Measurements from ENCODE around the gene CD200R1. TPM values are rescaled to one million over a fixed set of nuclear protein-coding genes. Genes with fewer than 3 reads are reported as not detected.

Gene CD200R1
- total and polyA plus RNA-seq, 7 experiments from 2014 or later: 11.2 to 22.9 (median 18.8) TPM

- H3K4me1 Mint-ChIP-seq: peaks cover 56 to 88% (median 74%) of the 10 kb centered on the region in 7 donors
- H3K4me1 ChIP-seq (ENCODE audit: control insufficient read depth in 2 of 2, insufficient read depth in 2 of 2, low read length in 2 of 2): peaks cover 28 to 43% of the 10 kb centered on the region in 2 donors
- DNase-seq (peak in 8 of 9 donors; percentile 31 to 64 (median 52)), ATAC-seq (peak; percentile 87)
- H3K4me3 Mint-ChIP-seq: peak overlapping the region; percentile 83 to 98 (median 94)
- peaks cover 0 to 5% (median 0%) of the 10 kb centered on the region in 5 donors for H3K36me3 Mint-ChIP-seq
- H3K36me3 ChIP-seq (ENCODE audit: control insufficient read depth in 2 of 3, insufficient read depth in 3 of 3, low read length in 3 of 3): no peaks in the 10 kb centered on the region
- peak overlapping the region; percentile 72 for H3K4me3 ChIP-seq (ENCODE audit: low read length)
- no peaks in the 10 kb centered on the region for H3K9me3 Mint-ChIP-seq
- ChIA-PET POLR2A (interaction anchor here (0.7 to 2.1 kb wide), 10 partner anchors 11 to 233 kb away, joined by 3 to 14 read pairs (median 6); partner anchors contain the start of gene GTPBP8), CTCF (interaction anchor here (0.6 to 3.3 kb wide), 7 partner anchors 10 to 331 kb away, joined by 3 to 22 read pairs (median 6); partner anchors contain the start of gene GTPBP8)
- peak overlapping the region; percentile 80 for H3K27ac ChIP-seq (ENCODE audit: low read depth, low read length)
- no peaks in the 10 kb centered on the region for H3K27me3 ChIP-seq (ENCODE audit: control insufficient read depth in 2 of 2, insufficient read depth in 2 of 2, low read length in 2 of 2)
- peak overlapping the region; percentile 86 to 97 (median 95) for H3K27ac Mint-ChIP-seq
- no peaks in the 10 kb centered on the region for H3K27me3 Mint-ChIP-seq
- no peaks in the 10 kb centered on the region for H3K9me3 ChIP-seq (ENCODE audit: control insufficient read depth in 2 of 3, low read length in 3 of 3)
- intact Hi-C loops (cut with micrococcal nuclease): loop anchor here (1.0 to 10.0 kb wide), 11 partner anchors 15 to 839 kb away; partner anchors contain the start of genes GTPBP8 (in 2 of the 2), ATG3 (in 1 of the 2), CD200R1L (in 1 of the 2) and GCSAM (in 1 of the 2)
Observed at GRCh38 chr3:112973325-112974177, 1.4 kb downstream of the CD200R1 start.

GRCh38 chr3:112972158-112972557 lies 2.7 kb downstream of the CD200R1 start:
- Mint-ChIP-seq H3K36me3 (peaks cover under 1 to 7% (median 2%) of the 10 kb centered on the region in 5 donors), H3K27me3 (no peaks in the 10 kb centered on the region), H3K4me3 (peak overlapping the region; percentile 18 to 97 (median 94)), H3K27ac (peak overlapping the region in 8 of 9 donors; percentile 14 to 97 (median 93)), H3K9me3 (peaks cover 0 to 2% (median 0%) of the 10 kb centered on the region in 11 donors), H3K4me1 (peaks cover 55 to 88% (median 74%) of the 10 kb centered on the region in 7 donors)
- ChIA-PET POLR2A (interaction anchor here (1.5 kb wide), 1 partner anchor 232 kb away, joined by 3 read pairs; no protein-coding TSS in a partner anchor), CTCF (interaction anchor here (1.0 to 1.6 kb wide), 2 partner anchors 18 to 238 kb away, joined by 4 to 8 read pairs; partner anchors contain the start of gene GTPBP8)
- DNase-seq: no peak
- no peak for ATAC-seq
- Histone ChIP-seq H3K27me3 (ENCODE audit: control insufficient read depth in 2 of 2, insufficient read depth in 2 of 2, low read length in 2 of 2) (no peaks in the 10 kb centered on the region), H3K27ac (ENCODE audit: low read depth, low read length) (peak overlapping the region; percentile 80), H3K36me3 (ENCODE audit: control insufficient read depth in 2 of 3, insufficient read depth in 3 of 3, low read length in 3 of 3) (no peaks in the 10 kb centered on the region), H3K9me3 (ENCODE audit: control insufficient read depth in 2 of 3, low read length in 3 of 3) (no peaks in the 10 kb centered on the region), H3K4me1 (ENCODE audit: control insufficient read depth in 2 of 2, insufficient read depth in 2 of 2, low read length in 2 of 2) (peaks cover 21 to 39% of the 10 kb centered on the region in 2 donors), H3K4me3 (ENCODE audit: low read length) (peak overlapping the region; percentile 72)
- intact Hi-C loops (cut with micrococcal nuclease): loop anchor here (1.0 to 10.0 kb wide), 9 partner anchors 13 to 837 kb away; partner anchors contain the start of genes ATG3 (in 1 of the 2), CD200R1L (in 1 of the 2), GCSAM (in 1 of the 2) and SLC35A5 (in 1 of the 2)

GRCh38 chr3:112967828-112968227 lies 7.1 kb downstream of the CD200R1 start:
- peak overlapping the region in 8 of 10 donors; percentile 10 to 96 (median 40) for H3K4me3 Mint-ChIP-seq
- CTCF ChIA-PET: interaction anchor here (1.0 kb wide), 1 partner anchor 11 kb away, joined by 3 read pairs; no protein-coding TSS in a partner anchor
- intact Hi-C loops (cut with micrococcal nuclease): no loop called here

GRCh38 chr3:112967425-112967824 lies 7.5 kb downstream of the CD200R1 start:
- Mint-ChIP-seq H3K4me1 (peaks cover 43 to 88% (median 80%) of the 10 kb centered on the region in 7 donors), H3K27me3 (no peaks in the 10 kb centered on the region), H3K27ac (peak overlapping the region in 8 of 9 donors; percentile 9 to 92 (median 48)), H3K9me3 (peaks cover 9 to 28% (median 19%) of the 10 kb centered on the region in 11 donors), H3K4me3 (peak overlapping the region in 8 of 10 donors; percentile 20 to 96 (median 42)), H3K36me3 (peaks cover 30 to 47% (median 35%) of the 10 kb centered on the region in 5 donors)
- H3K27ac ChIP-seq (ENCODE audit: low read depth, low read length): peak overlapping the region; percentile 19
- H3K4me3 ChIP-seq (ENCODE audit: low read length): no peak overlapping the region
- H3K4me1 ChIP-seq (ENCODE audit: control insufficient read depth in 2 of 2, insufficient read depth in 2 of 2, low read length in 2 of 2): peaks cover 0 to 21% of the 10 kb centered on the region in 2 donors
- DNase-seq (no peak), ATAC-seq (peak; percentile 10)
- H3K27me3 ChIP-seq (ENCODE audit: control insufficient read depth in 2 of 2, insufficient read depth in 2 of 2, low read length in 2 of 2): no peaks in the 10 kb centered on the region
- H3K36me3 ChIP-seq (ENCODE audit: control insufficient read depth in 2 of 3, insufficient read depth in 3 of 3, low read length in 3 of 3): peaks cover 0 to 16% (median 0%) of the 10 kb centered on the region in 3 experiments
- POLR2A ChIA-PET: no interaction called here
- H3K9me3 ChIP-seq (ENCODE audit: control insufficient read depth in 2 of 3, low read length in 3 of 3): peaks cover 0 to 10% (median 0%) of the 10 kb centered on the region in 3 experiments
- CTCF ChIA-PET: interaction anchor here (0.6 to 2.7 kb wide), 2 partner anchors 12 to 325 kb away, joined by 3 to 11 read pairs; no protein-coding TSS in a partner anchor
- intact Hi-C loops (cut with micrococcal nuclease): no loop called here

More at GRCh38 chr3:112967828-112968227, 7.1 kb downstream of the CD200R1 start:
- H3K9me3 ChIP-seq (ENCODE audit: control insufficient read depth in 2 of 3, low read length in 3 of 3): peaks cover 0 to 9% (median 0%) of the 10 kb centered on the region in 3 experiments
- peaks cover 27 to 45% (median 32%) of the 10 kb centered on the region in 5 donors for H3K36me3 Mint-ChIP-seq
- no peak for DNase-seq
- H3K4me1 ChIP-seq (ENCODE audit: control insufficient read depth in 2 of 2, insufficient read depth in 2 of 2, low read length in 2 of 2): peaks cover 0 to 21% of the 10 kb centered on the region in 2 donors
- ATAC-seq: peak; percentile 76
- H3K27ac ChIP-seq (ENCODE audit: low read depth, low read length): peak overlapping the region; percentile 19
- H3K27ac Mint-ChIP-seq: peak overlapping the region in 8 of 9 donors; percentile 9 to 92 (median 48)
- POLR2A ChIA-PET: interaction anchor here (0.9 to 1.2 kb wide), 2 partner anchors 25 to 54 kb away, joined by 3 read pairs; no protein-coding TSS in a partner anchor
- no peaks in the 10 kb centered on the region for H3K27me3 ChIP-seq (ENCODE audit: control insufficient read depth in 2 of 2, insufficient read depth in 2 of 2, low read length in 2 of 2)
- no peaks in the 10 kb centered on the region for H3K27me3 Mint-ChIP-seq
- H3K9me3 Mint-ChIP-seq: peaks cover 9 to 24% (median 18%) of the 10 kb centered on the region in 11 donors
- peaks cover 45 to 92% (median 80%) of the 10 kb centered on the region in 7 donors for H3K4me1 Mint-ChIP-seq
- H3K4me3 ChIP-seq (ENCODE audit: low read length): no peak overlapping the region
- H3K36me3 ChIP-seq (ENCODE audit: control insufficient read depth in 2 of 3, insufficient read depth in 3 of 3, low read length in 3 of 3): peaks cover 0 to 16% (median 0%) of the 10 kb centered on the region in 3 experiments

- peaks cover 0 to 16% (median 0%) of the 10 kb centered on the region in 3 experiments for H3K36me3 ChIP-seq (ENCODE audit: control insufficient read depth in 2 of 3, insufficient read depth in 3 of 3, low read length in 3 of 3)
- Mint-ChIP-seq H3K27me3 (no peaks in the 10 kb centered on the region), H3K4me3 (peak overlapping the region in 6 of 10 donors; percentile 3 to 96 (median 44)), H3K27ac (peak overlapping the region in 8 of 9 donors; percentile 9 to 92 (median 44)), H3K4me1 (peaks cover 36 to 88% (median 79%) of the 10 kb centered on the region in 7 donors), H3K9me3 (peaks cover 9 to 36% (median 19%) of the 10 kb centered on the region in 11 donors), H3K36me3 (peaks cover 30 to 52% (median 42%) of the 10 kb centered on the region in 5 donors)
- no peak overlapping the region for H3K27ac ChIP-seq (ENCODE audit: low read depth, low read length)
- POLR2A ChIA-PET: interaction anchor here (0.6 to 1.3 kb wide), 2 partner anchors 53 to 59 kb away, joined by 3 read pairs; a partner anchor contains a TSS
- CTCF ChIA-PET: interaction anchor here (2.7 kb wide), 1 partner anchor 13 kb away, joined by 11 read pairs; no protein-coding TSS in a partner anchor
- DNase-seq (no peak), ATAC-seq (peak; percentile 37)
- H3K4me3 ChIP-seq (ENCODE audit: low read length): no peak overlapping the region
- peaks cover 0 to 21% of the 10 kb centered on the region in 2 donors for H3K4me1 ChIP-seq (ENCODE audit: control insufficient read depth in 2 of 2, insufficient read depth in 2 of 2, low read length in 2 of 2)
- H3K27me3 ChIP-seq (ENCODE audit: control insufficient read depth in 2 of 2, insufficient read depth in 2 of 2, low read length in 2 of 2): no peaks in the 10 kb centered on the region
- H3K9me3 ChIP-seq (ENCODE audit: control insufficient read depth in 2 of 3, low read length in 3 of 3): peaks cover 0 to 10% (median 0%) of the 10 kb centered on the region in 3 experiments
- intact Hi-C loops (cut with micrococcal nuclease): no loop called here
Observed at GRCh38 chr3:112966633-112967032, 8.3 kb downstream of the CD200R1 start.

Measured in naive thymus-derived CD4-positive, alpha-beta T cell (primary cell).